CD4-positive, alpha-beta memory T cell (primary cell): ENCODE data around the gene MAN1A1. TPM values are rescaled to one million over a fixed set of nuclear protein-coding genes. Genes with fewer than 3 reads are reported as not detected.

Experiments
- CTCF ChIA-PET: fragments of 350-600 bp; sonication (Branson Sonifier 250); formaldehyde crosslinking; loops from one replicate; lab custom pipeline; 2021; ENCODE audit warnings: inconsistent platforms; ENCODE audit not compliant: partially characterized antibody; lab: Charles Lee
- POLR2A ChIA-PET: fragments of 350-600 bp; sonication (Branson Sonifier 250); formaldehyde crosslinking; loops from one replicate; lab custom pipeline; 2021; ENCODE audit not compliant: partially characterized antibody; lab: Charles Lee
- DNase-seq, 5 donors: peaks; one replicate each; pipeline versions ENCODE4 v3.0.0 to v3.0.0-alpha.2; 2020 to 2022; ENCODE audit warnings: mixed read lengths in 1 of 5
- H3K27ac ChIP-seq: one replicate; pipeline ENCODE4 v1.7.0; 2013; ENCODE audit warnings: low read depth, low read length
- H3K27me3 ChIP-seq: 2 replicates; pipeline ENCODE4 v1.7.0; 2013; ENCODE audit warnings: mild to moderate bottlenecking, low read length, moderate library complexity; ENCODE audit not compliant: insufficient read depth
- H3K36me3 ChIP-seq: 2 replicates; pipeline ENCODE4 v1.7.0; 2013; ENCODE audit warnings: mild to moderate bottlenecking, low read length, moderate library complexity; ENCODE audit not compliant: insufficient read depth
- H3K4me1 ChIP-seq: 2 replicates; pipeline ENCODE4 v1.7.0; 2013; ENCODE audit warnings: mild to moderate bottlenecking, low read length, moderate library complexity; ENCODE audit not compliant: insufficient read depth
- H3K4me3 ChIP-seq, 2 donors: one replicate each; pipeline ENCODE4 v1.7.0; 2013; ENCODE audit warnings: low read length in 2 of 2, mild to moderate bottlenecking in 1 of 2
- H3K9me3 ChIP-seq, 2 donors: one replicate each; pipeline ENCODE4 v1.7.0; 2013; ENCODE audit warnings: low read length in 2 of 2, control low read depth in 1 of 2; ENCODE audit not compliant: control insufficient read depth in 1 of 2
- H3K27ac Mint-ChIP-seq, 7 donors: one replicate each; pipeline ENCODE4 v1.8.0; 2020 to 2021; ENCODE audit warnings: mixed read lengths in 7 of 7, mild to moderate bottlenecking in 6 of 7, inconsistent platforms in 3 of 7, moderate library complexity in 3 of 7
- H3K27me3 Mint-ChIP-seq, 2 donors: one replicate each; pipeline ENCODE4 v1.8.0; 2020 to 2021; ENCODE audit warnings: mixed read lengths in 2 of 2
- H3K36me3 Mint-ChIP-seq, 2 donors: one replicate each; pipeline ENCODE4 v1.8.0; 2020 to 2021; ENCODE audit warnings: mixed read lengths in 2 of 2, inconsistent platforms in 1 of 2, mild to moderate bottlenecking in 1 of 2
- H3K4me1 Mint-ChIP-seq, 4 donors: one replicate each; pipeline ENCODE4 v1.8.0; 2020 to 2021; ENCODE audit warnings: mixed read lengths in 4 of 4, mild to moderate bottlenecking in 1 of 4
- H3K4me3 Mint-ChIP-seq, 8 donors: one replicate each; pipeline ENCODE4 v1.8.0; 2020 to 2021; ENCODE audit warnings: mixed read lengths in 8 of 8, mild to moderate bottlenecking in 7 of 8, moderate library complexity in 6 of 8, inconsistent platforms in 3 of 8
- H3K9me3 Mint-ChIP-seq, 8 donors: one replicate each; pipeline ENCODE4 v1.8.0; 2020 to 2021; ENCODE audit warnings: mixed read lengths in 8 of 8, mild to moderate bottlenecking in 5 of 8, inconsistent platforms in 3 of 8, moderate library complexity in 1 of 8
- intact Hi-C: fragments of 100-400 bp; cut with micrococcal nuclease; formaldehyde crosslinking; loops from one replicate; pipeline ENCODE4 v1.15.1; 2023
- polyA plus RNA-seq, 2 donors: library from polyadenylated mRNA; unstranded; fragments of 300-500 nt; fragmentation: Illumina TruSeq; gene quantifications; one replicate each; pipeline ENCODE4 v1.2.3, GENCODE V29; 2021
- total RNA-seq, 2 experiments: library from RNA; stranded (reverse); gene quantifications; one replicate each; pipeline ENCODE4 v1.2.3, GENCODE V29; 2021

MAN1A1 gene
- total and polyA plus RNA-seq, 4 experiments from 2014 or later = 12.3 to 14.7 (median 12.3) TPM

- intact Hi-C loops = no loop called here
- Mint-ChIP-seq H3K36me3 (peaks cover 27 to 52% of the 10 kb centered on the region in 2 donors), H3K4me1 (peaks cover 15 to 27% (median 18%) of the 10 kb centered on the region in 4 donors), H3K4me3 (no peak overlapping the region), H3K27me3 (no peaks in the 10 kb centered on the region), H3K27ac (no peak overlapping the region), H3K9me3 (no peaks in the 10 kb centered on the region)
- ChIA-PET POLR2A (no interaction called here), CTCF (no interaction called here)
- no peaks in the 10 kb centered on the region for H3K36me3 ChIP-seq
- DNase-seq = no peak
- no peak overlapping the region for H3K27ac ChIP-seq
- H3K9me3 ChIP-seq = no peaks in the 10 kb centered on the region
- no peaks in the 10 kb centered on the region for H3K27me3 ChIP-seq
- H3K4me3 ChIP-seq = no peak overlapping the region
- H3K4me1 ChIP-seq = peaks cover 11% of the 10 kb centered on the region
These were observed 165.4 kb downstream of the MAN1A1 start for GRCh38 chr6:119184008-119184648.

- H3K4me3 Mint-ChIP-seq = no peak overlapping the region
- H3K27me3 Mint-ChIP-seq = no peaks in the 10 kb centered on the region
- DNase-seq = no peak
- Histone ChIP-seq H3K4me3 (no peak overlapping the region), H3K4me1 (peaks cover 11% of the 10 kb centered on the region), H3K27ac (no peak overlapping the region), H3K9me3 (no peaks in the 10 kb centered on the region), H3K36me3 (no peaks in the 10 kb centered on the region), H3K27me3 (no peaks in the 10 kb centered on the region)
- H3K36me3 Mint-ChIP-seq = peaks cover 27 to 45% of the 10 kb centered on the region in 2 donors
- intact Hi-C loops = no loop called here
- H3K27ac Mint-ChIP-seq = no peak overlapping the region
- CTCF ChIA-PET = no interaction called here
- H3K4me1 Mint-ChIP-seq = peaks cover 15 to 27% (median 18%) of the 10 kb centered on the region in 4 donors
- no peaks in the 10 kb centered on the region for H3K9me3 Mint-ChIP-seq
- POLR2A ChIA-PET = no interaction called here
These were observed 166.1 kb downstream of the MAN1A1 start for GRCh38 chr6:119183457-119183856.

- peaks cover 11% of the 10 kb centered on the region for H3K4me1 ChIP-seq
- H3K27me3 ChIP-seq = no peaks in the 10 kb centered on the region
- H3K4me1 Mint-ChIP-seq = peaks cover 15 to 27% (median 18%) of the 10 kb centered on the region in 4 donors
- no peaks in the 10 kb centered on the region for H3K9me3 ChIP-seq
- H3K27ac ChIP-seq = no peak overlapping the region
- DNase-seq = no peak
- no peaks in the 10 kb centered on the region for H3K27me3 Mint-ChIP-seq
- H3K36me3 ChIP-seq = no peaks in the 10 kb centered on the region
- no peaks in the 10 kb centered on the region for H3K9me3 Mint-ChIP-seq
- intact Hi-C loops = no loop called here
- peaks cover 23 to 43% of the 10 kb centered on the region in 2 donors for H3K36me3 Mint-ChIP-seq
- H3K27ac Mint-ChIP-seq = no peak overlapping the region
- ChIA-PET CTCF (no interaction called here), POLR2A (no interaction called here)
- H3K4me3 Mint-ChIP-seq = no peak overlapping the region
- H3K4me3 ChIP-seq = no peak overlapping the region
These were observed 166.7 kb downstream of the MAN1A1 start for GRCh38 chr6:119182875-119183274.

GRCh38 chr6:119182216-119182803 is 167.3 kb downstream of the MAN1A1 start:
- no peak for DNase-seq
- peaks cover 11% of the 10 kb centered on the region for H3K4me1 ChIP-seq
- Mint-ChIP-seq H3K27me3 (no peaks in the 10 kb centered on the region), H3K9me3 (no peaks in the 10 kb centered on the region), H3K27ac (peak overlapping the region in 1 of 7 donors; percentile 43), H3K4me3 (no peak overlapping the region), H3K4me1 (peaks cover 15 to 27% (median 18%) of the 10 kb centered on the region in 4 donors), H3K36me3 (peaks cover 17 to 43% of the 10 kb centered on the region in 2 donors)
- no peaks in the 10 kb centered on the region for H3K9me3 ChIP-seq
- no peaks in the 10 kb centered on the region for H3K27me3 ChIP-seq
- ChIA-PET CTCF (no interaction called here), POLR2A (no interaction called here)
- H3K4me3 ChIP-seq = no peak overlapping the region
- no peak overlapping the region for H3K27ac ChIP-seq
- H3K36me3 ChIP-seq = no peaks in the 10 kb centered on the region
- intact Hi-C loops = no loop called here

GRCh38 chr6:119181046-119181445 is 168.5 kb downstream of the MAN1A1 start:
- Mint-ChIP-seq H3K27me3 (no peaks in the 10 kb centered on the region), H3K9me3 (no peaks in the 10 kb centered on the region), H3K4me3 (no peak overlapping the region), H3K4me1 (peaks cover 15 to 27% (median 18%) of the 10 kb centered on the region in 4 donors), H3K36me3 (peaks cover 14 to 32% of the 10 kb centered on the region in 2 donors), H3K27ac (no peak overlapping the region)
- no peak for DNase-seq
- H3K27me3 ChIP-seq = no peaks in the 10 kb centered on the region
- no peak overlapping the region for H3K27ac ChIP-seq
- H3K4me3 ChIP-seq = no peak overlapping the region
- no peaks in the 10 kb centered on the region for H3K36me3 ChIP-seq
- H3K4me1 ChIP-seq = peaks cover 11% of the 10 kb centered on the region
- intact Hi-C loops = no loop called here
- CTCF ChIA-PET = interaction anchor here (0.7 kb wide), 1 partner anchor 619 kb away, joined by 3 read pairs; no protein-coding TSS in a partner anchor
- H3K9me3 ChIP-seq = no peaks in the 10 kb centered on the region
- POLR2A ChIA-PET = no interaction called here

GRCh38 chr6:119179842-119180241 is 169.7 kb downstream of the MAN1A1 start:
- POLR2A ChIA-PET = no interaction called here
- H3K4me1 ChIP-seq = peaks cover 11% of the 10 kb centered on the region
- Mint-ChIP-seq H3K27me3 (no peaks in the 10 kb centered on the region), H3K27ac (peak overlapping the region in 4 of 7 donors; percentile 11 to 47 (median 38)), H3K4me1 (peaks cover 15 to 27% (median 18%) of the 10 kb centered on the region in 4 donors), H3K4me3 (peak overlapping the region in 2 of 8 donors; percentile 6 to 22), H3K9me3 (no peaks in the 10 kb centered on the region), H3K36me3 (peaks cover 12 to 22% of the 10 kb centered on the region in 2 donors)
- H3K9me3 ChIP-seq = no peaks in the 10 kb centered on the region
- no peak overlapping the region for H3K4me3 ChIP-seq
- no peaks in the 10 kb centered on the region for H3K36me3 ChIP-seq
- peak in 4 of 5 donors; percentile 4 to 15 (median 6) for DNase-seq
- intact Hi-C loops = no loop called here
- H3K27me3 ChIP-seq = no peaks in the 10 kb centered on the region
- H3K27ac ChIP-seq = no peak overlapping the region
- CTCF ChIA-PET = no interaction called here

- no peaks in the 10 kb centered on the region for H3K27me3 Mint-ChIP-seq
- peaks cover 15 to 27% (median 18%) of the 10 kb centered on the region in 4 donors for H3K4me1 Mint-ChIP-seq
- H3K36me3 Mint-ChIP-seq = peaks cover 6 to 17% of the 10 kb centered on the region in 2 donors
These were observed 170.5 kb downstream of the MAN1A1 start for GRCh38 chr6:119179062-119179461.

More at GRCh38 chr6:119179062-119179461, 170.5 kb downstream of the MAN1A1 start:
- intact Hi-C loops = no loop called here
- H3K27ac Mint-ChIP-seq = no peak overlapping the region
- ChIA-PET CTCF (no interaction called here), POLR2A (no interaction called here)
- H3K27ac ChIP-seq = no peak overlapping the region
- H3K4me3 ChIP-seq = no peak overlapping the region
- no peaks in the 10 kb centered on the region for H3K27me3 ChIP-seq
- H3K4me1 ChIP-seq = peaks cover 11% of the 10 kb centered on the region
- no peaks in the 10 kb centered on the region for H3K36me3 ChIP-seq
- H3K9me3 ChIP-seq = no peaks in the 10 kb centered on the region
- DNase-seq = no peak
- H3K9me3 Mint-ChIP-seq = no peaks in the 10 kb centered on the region
- H3K4me3 Mint-ChIP-seq = no peak overlapping the region
